K562 (cell line): ENCODE data around the gene COX7B. TPM values are rescaled to one million over a fixed set of nuclear protein-coding genes. Genes with fewer than 3 reads are reported as not detected.
"Not testable (repeated sequence)": the region's sequence is repeated elsewhere in the genome, so short reads cannot be mapped to it uniquely, and the experiment has no call there.

Source experiments
- ATAC-seq: fragments of 200-7000 bp; cut with Tn5 transposase; 3 replicates; pipeline ENCODE4 v1.9.1; 2020; ENCODE audit warnings: moderate library complexity
- BruUV-seq: library from RNA; stranded (reverse); fragments of 400-500 nt; replicated peaks from 2 replicates; lab custom pipeline; 2021; lab: Mats Ljungman, UMichigan
- CTCF ChIA-PET: fragments of 300-600 bp; formaldehyde crosslinking; extraction: SDS; loops from one replicate; lab custom pipeline; 2021; ENCODE audit warnings: low intra/inter-chr PET ratio; lab: Yijun Ruan, JAX
- POLR2A ChIA-PET: fragments of 300-600, 350-650 bp; sonication (Branson Sonifier 250); formaldehyde crosslinking; extraction: SDS; loops from one replicate; lab custom pipeline; 2021; ENCODE audit warnings: antibody characterized with exemption, inconsistent platforms; lab: Yijun Ruan, JAX
- DNase-seq, 4 experiments: peaks; one replicate each; pipeline versions ENCODE4 v3.0.0 to v3.0.0-alpha.2; 2011 to 2018; ENCODE audit warnings: low spot score in 3 of 4, mixed read lengths in 3 of 4; ENCODE audit errors: extremely low read depth in 1 of 4
- FAIRE-seq: peaks from 2 replicates; lab custom pipeline; 2011; peaks lifted over from hg19 to GRCh38; lab: Jason Lieb, UNC
- H2AFZ ChIP-seq: 2 replicates; pipeline ENCODE4 v1.6.0; 2011; ENCODE audit warnings: low read depth, low read length, control low read depth, inconsistent platforms
- H3K27ac ChIP-seq: fragments of 200-600 bp; 3 replicates; pipeline ENCODE4 v1.8.0; 2011; ENCODE audit warnings: low read depth, mild to moderate bottlenecking, control low read depth, inconsistent platforms, low read length, moderate library complexity, mixed read lengths; ENCODE audit errors: extremely low read depth
- H3K27me3 ChIP-seq, 2 experiments: fragments of 300-600 bp in 1 of 2; 2 replicates in 1 of 2; 3 replicates in 1 of 2; pipeline versions ENCODE4 v1.6.0 to v1.8.0; 2011; ENCODE audit warnings: inconsistent platforms in 2 of 2, low read length in 2 of 2, mild to moderate bottlenecking in 1 of 2, mixed read lengths in 1 of 2, moderate library complexity in 1 of 2; ENCODE audit not compliant: control insufficient read depth in 2 of 2, insufficient read depth in 2 of 2
- H3K36me3 ChIP-seq: fragments of 300-600 bp; 3 replicates; pipeline ENCODE4 v1.8.0; 2011; ENCODE audit warnings: mild to moderate bottlenecking, low read length, inconsistent platforms; ENCODE audit not compliant: control insufficient read depth, insufficient read depth
- H3K4me1 ChIP-seq, 2 experiments: fragments of 200-600 bp in 1 of 2; replicated peaks in 1 of 2; 2 replicates in 1 of 2; 3 replicates in 1 of 2; pipeline versions ENCODE4 v1.5.1 to v1.8.0; 2011; ENCODE audit warnings: inconsistent platforms in 2 of 2, low read length in 2 of 2, mild to moderate bottlenecking in 1 of 2, mixed read lengths in 1 of 2, moderate library complexity in 1 of 2; ENCODE audit not compliant: control insufficient read depth in 2 of 2, insufficient read depth in 2 of 2
- H3K4me2 ChIP-seq: 2 replicates; pipeline ENCODE4 v1.6.1; 2011; ENCODE audit warnings: low read length, control low read depth, inconsistent platforms, mixed read lengths; ENCODE audit not compliant: insufficient read depth
- H3K4me3 ChIP-seq: fragments of 200-600 bp; sonication (generic), shearing (Covaris generic); 2 replicates; pipeline ENCODE4 v1.5.1; 2016; ENCODE audit warnings: control low read depth, inconsistent platforms
- H3K79me2 ChIP-seq: fragments of 200-600 bp; 3 replicates; pipeline ENCODE4 v1.8.0; 2011; ENCODE audit warnings: low read length, inconsistent platforms; ENCODE audit not compliant: control insufficient read depth, insufficient read depth
- H3K9ac ChIP-seq, 2 experiments: 2 replicates each; pipeline versions ENCODE4 v1.6.0 to v1.6.1; 2011; ENCODE audit warnings: low read depth in 2 of 2, low read length in 2 of 2, control low read depth in 1 of 2, inconsistent platforms in 1 of 2, mild to moderate bottlenecking in 1 of 2, mixed read lengths in 1 of 2; ENCODE audit not compliant: insufficient read depth in 1 of 2
- H3K9me1 ChIP-seq: one replicate; pipeline ENCODE4 v1.6.0; 2011; ENCODE audit warnings: inconsistent platforms, mild to moderate bottlenecking, low read length, moderate library complexity; ENCODE audit not compliant: control insufficient read depth, insufficient read depth
- H3K9me3 ChIP-seq: replicated peaks from 2 replicates; pipeline ENCODE4 v1.5.1; 2011; ENCODE audit warnings: low read depth, low read length, inconsistent platforms; ENCODE audit not compliant: control insufficient read depth, insufficient read depth
- H4K20me1 ChIP-seq: replicated peaks from 2 replicates; pipeline ENCODE4 v1.6.1; 2011; ENCODE audit warnings: low read length, inconsistent platforms, mixed read lengths; ENCODE audit not compliant: control insufficient read depth, insufficient read depth
- CBFA2T3 ChIP-seq: fragments of 450-650 bp; IDR thresholded peaks from 2 replicates; pipeline ENCODE4 v1.6.1; 2017
- LCOR ChIP-seq: sonication (generic); formaldehyde crosslinking; IDR thresholded peaks from 2 replicates; pipeline ENCODE4 v1.8.0; 2022; ENCODE audit warnings: mild to moderate bottlenecking, missing genetic modification reagents
- MEIS2 ChIP-seq: fragments of 450-650 bp; IDR thresholded peaks from 2 replicates; pipeline ENCODE4 v1.6.1; 2014; ENCODE audit warnings: mild to moderate bottlenecking; ENCODE audit not compliant: partially characterized antibody
- NCOR1 ChIP-seq: fragments of 450-650 bp; IDR thresholded peaks from 2 replicates; pipeline ENCODE4 v1.6.1; 2016; ENCODE audit warnings: mild to moderate bottlenecking, moderate library complexity
- RAD51 ChIP-seq: fragments of 450-650 bp; IDR thresholded peaks from 2 replicates; pipeline ENCODE4 v1.7.1; 2016; ENCODE audit warnings: low read depth, mild to moderate bottlenecking, borderline replicate concordance
- SMARCA4 ChIP-seq: fragments of 450-650 bp; IDR thresholded peaks from 2 replicates; pipeline ENCODE4 v1.6.1; 2016
- SMARCC2 ChIP-seq: fragments of 450-650 bp; IDR thresholded peaks from 2 replicates; pipeline ENCODE4 v1.6.1; 2017; ENCODE audit warnings: antibody characterized with exemption, moderate library complexity, mild to moderate bottlenecking, low read depth
- TCF3 ChIP-seq: sonication (generic); formaldehyde crosslinking; IDR thresholded peaks from 2 replicates; pipeline ENCODE4 v1.4.0; 2020; ENCODE audit warnings: mild to moderate bottlenecking, missing genetic modification reagents
- USF2 ChIP-seq: sonication (generic); formaldehyde crosslinking; IDR thresholded peaks from 2 replicates; pipeline ENCODE4 v1.5.0; 2020; ENCODE audit warnings: missing genetic modification reagents
- ZNF277 ChIP-seq: fragments of 250-450 bp; sonication (Bioruptor Pico); IDR thresholded peaks from 2 replicates; pipeline ENCODE4 v1.8.0; 2022; ENCODE audit warnings: inconsistent platforms, mild to moderate bottlenecking, moderate library complexity, borderline replicate concordance
- ZNF644 ChIP-seq: fragments of 200-800 bp; sonication (Bioruptor generic); IDR thresholded peaks from 2 replicates; pipeline ENCODE4 v1.6.1; 2016; ENCODE audit warnings: low read depth, missing genetic modification characterization, missing compliant biosample characterization
- WGBS: fragments of 100-300 bp; shearing (Covaris generic); methylation state at CpG from one replicate; pipeline ENCODE4 v1.1.6; 2016; ENCODE audit warnings: low coverage, mixed read lengths; ENCODE audit not compliant: insufficient coverage; ENCODE audit errors: missing lambda C conversion rate; 5-methylcytosine and 5-hydroxymethylcytosine counted together
- in situ Hi-C: fragments of 300-500 bp; cut with MboI; formaldehyde crosslinking; loops from 4 replicates; pipeline ENCODE4 v1.15.0; 2018; ENCODE audit warnings: inconsistent platforms, mixed read lengths
- intact Hi-C: fragments of 100-400 bp; cut with micrococcal nuclease; formaldehyde crosslinking; loops from 2 replicates; pipeline ENCODE4 v1.14.2; 2022
- polyA plus RNA-seq, 8 experiments: library from polyadenylated mRNA; depleted of rRNA in 4 of 8; stranded (reverse) in 5 of 8; unstranded in 3 of 8; fragments of >200 nt; fragmentation: Nextera tagmentation in 2 of 8; fragmentation: Illumina TruSeq in 1 of 8; extraction: Ambion mirVana in 2 of 8; extraction: Trizol in 1 of 8; gene quantifications; 2 replicates each; pipeline versions ENCODE4 v1.2.1 to v1.2.3, GENCODE V29; 2011 to 2014; ENCODE audit warnings: inconsistent platforms in 1 of 8, missing spikeins in 1 of 8
- total RNA-seq, 7 experiments: library from RNA; depleted of rRNA in 6 of 7; stranded (reverse); fragments of >200 nt in 6 of 7; fragmentation: Illumina TruSeq in 2 of 7; extraction: Trizol in 2 of 7; gene quantifications; 2 replicates each; pipeline versions ENCODE4 v1.2.1 to v1.2.3, GENCODE V29; 2011 to 2021; ENCODE audit warnings: low replicate concordance in 1 of 7
- TF ChIP-seq, protein P1 (sequence below), 3 experiments: IDR thresholded peaks in 2 of 3; conservative IDR thresholded peaks in 1 of 3; 2 replicates each; pipeline ENCODE4 v1.5.1; 2011 to 2012; ENCODE audit warnings: low read length in 3 of 3, mild to moderate bottlenecking in 3 of 3, control low read depth in 2 of 3, improper control_type of control experiment in 1 of 3, inconsistent platforms in 1 of 3, low read depth in 1 of 3, mixed read lengths in 1 of 3, moderate library complexity in 1 of 3; ENCODE audit not compliant: insufficient read depth in 2 of 3

COX7B gene
- total and polyA plus RNA-seq, 9 of the 15 experiments (the other 6 are each of a cell fraction or from before 2014, with no cell fraction given): 549 to 2,891 (median 1,307) TPM

DNA sequence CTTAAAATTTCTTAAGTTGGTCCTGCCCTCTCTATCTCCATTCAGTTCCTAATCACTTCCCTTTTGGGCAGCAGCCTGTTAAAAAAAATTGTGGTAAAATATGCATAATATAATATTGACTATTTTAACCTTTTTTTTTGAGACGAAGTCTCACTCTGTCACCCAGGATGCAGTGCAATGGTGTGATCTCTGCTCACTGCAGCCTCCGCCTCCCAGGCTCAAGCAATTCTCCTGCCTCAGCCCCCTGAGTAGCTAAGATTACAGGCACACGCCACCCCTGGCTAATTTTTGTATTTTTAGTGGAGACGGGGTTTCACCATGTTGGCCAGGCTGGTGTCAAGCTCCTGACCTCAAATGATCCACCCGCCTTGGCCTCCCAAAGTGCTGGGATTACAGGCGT lies 20.1 kb downstream of the COX7B start:
- H3K9me3 ChIP-seq, CTCF ChIA-PET, H3K9me1 ChIP-seq, BruUV-seq, FAIRE-seq, H3K9ac ChIP-seq, H3K36me3 ChIP-seq, H3K4me3 ChIP-seq, DNase-seq, H2AFZ ChIP-seq, H3K4me1 ChIP-seq, in situ Hi-C loops, H3K4me2 ChIP-seq, H3K27me3 ChIP-seq, H3K27ac ChIP-seq: not testable (repeated sequence)
- 8% methylated on average over 3 of the region's 6 CpGs for WGBS
- intact Hi-C loops: loop anchor here (5.0 kb wide), 1 partner anchor 33 kb away; no protein-coding TSS in a partner anchor
- TF ChIP-seq CBFA2T3: 0 out of 2 replicates have a peak, but pooled peaks have one; percentile 5
- Histone ChIP-seq H4K20me1 (peaks cover 12% of the 10 kb centered on the region; the same call in 1 of the 2 replicates), H3K79me2 (peaks cover 96% of the 10 kb centered on the region)
- ATAC-seq: peak; percentile 59
- POLR2A ChIA-PET: interaction anchor here (1.0 kb wide), 1 partner anchor 16 kb away, joined by 3 read pairs; no protein-coding TSS in a partner anchor

DNA sequence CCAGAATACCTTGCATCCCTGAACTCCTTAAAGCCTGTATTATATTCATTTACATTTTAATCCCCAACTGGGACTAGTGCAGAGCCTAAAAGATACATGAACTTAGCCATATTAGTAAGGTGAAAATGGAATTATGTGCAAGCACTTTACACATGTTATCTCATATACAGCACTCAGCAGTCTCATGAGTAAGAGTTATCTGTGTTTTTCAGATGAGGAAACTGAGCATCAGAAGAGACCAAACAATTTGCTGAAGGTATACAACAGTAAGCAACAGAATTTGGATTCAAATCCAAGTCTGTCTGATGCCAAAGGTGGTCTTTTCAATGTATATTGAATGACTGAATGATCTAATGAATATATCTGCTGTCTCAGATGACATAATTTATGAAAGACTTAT lies 23.5 kb downstream of the COX7B start:
- ChIA-PET CTCF (no interaction called here), POLR2A (interaction anchor here (1.4 kb wide), 1 partner anchor 7 kb away, joined by 4 read pairs; no protein-coding TSS in a partner anchor)
- DNase-seq: peak in 1 of 4 experiments; percentile 41
- TF ChIP-seq USF2 (CRISPR knock-in tag) (no peak), TCF3 (CRISPR knock-in tag) (peak; percentile 77), MEIS2 (peak; percentile 6), NCOR1 (peak; percentile 62), LCOR (CRISPR knock-in tag) (no peak), ZNF644 (tag) (no peak), SMARCC2 (0 out of 2 replicates have a peak, but pooled peaks have one; percentile 18), SMARCA4 (peak; percentile 62), RAD51 (no peak), CBFA2T3 (peak; percentile 87), ZNF277 (CRISPR knock-in tag) (no peak)
- TF ChIP-seq, protein P1, sequence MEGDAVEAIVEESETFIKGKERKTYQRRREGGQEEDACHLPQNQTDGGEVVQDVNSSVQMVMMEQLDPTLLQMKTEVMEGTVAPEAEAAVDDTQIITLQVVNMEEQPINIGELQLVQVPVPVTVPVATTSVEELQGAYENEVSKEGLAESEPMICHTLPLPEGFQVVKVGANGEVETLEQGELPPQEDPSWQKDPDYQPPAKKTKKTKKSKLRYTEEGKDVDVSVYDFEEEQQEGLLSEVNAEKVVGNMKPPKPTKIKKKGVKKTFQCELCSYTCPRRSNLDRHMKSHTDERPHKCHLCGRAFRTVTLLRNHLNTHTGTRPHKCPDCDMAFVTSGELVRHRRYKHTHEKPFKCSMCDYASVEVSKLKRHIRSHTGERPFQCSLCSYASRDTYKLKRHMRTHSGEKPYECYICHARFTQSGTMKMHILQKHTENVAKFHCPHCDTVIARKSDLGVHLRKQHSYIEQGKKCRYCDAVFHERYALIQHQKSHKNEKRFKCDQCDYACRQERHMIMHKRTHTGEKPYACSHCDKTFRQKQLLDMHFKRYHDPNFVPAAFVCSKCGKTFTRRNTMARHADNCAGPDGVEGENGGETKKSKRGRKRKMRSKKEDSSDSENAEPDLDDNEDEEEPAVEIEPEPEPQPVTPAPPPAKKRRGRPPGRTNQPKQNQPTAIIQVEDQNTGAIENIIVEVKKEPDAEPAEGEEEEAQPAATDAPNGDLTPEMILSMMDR (IDR thresholded peaks at IDR 0.05 in 2 of 3, conservative IDR thresholded peaks at IDR 0.05 in 1 of 3; ENCODE audit: insufficient read depth in 2 of 3, low read depth in 1 of 3, low read length in 3 of 3): no peak

More for the DNA sequence above, 23.5 kb downstream of the COX7B start:
- in situ Hi-C loops (no loop called here), intact Hi-C loops (no loop called here)
- Histone ChIP-seq H4K20me1 (no peaks in the 10 kb centered on the region), H3K9me1 (no peaks in the 10 kb centered on the region), H3K27me3 (no peaks in the 10 kb centered on the region), H3K9me3 (no peaks in the 10 kb centered on the region), H2AFZ (no peak overlapping the region), H3K79me2 (peaks cover 91% of the 10 kb centered on the region), H3K4me1 (peaks cover 4 to 9% of the 10 kb centered on the region in 2 experiments; a peak in 3 of 5 replicates), H3K27ac (peak overlapping the region; percentile 56), H3K4me3 (no peak overlapping the region), H3K4me2 (peak overlapping the region; percentile 14; the same call in 1 of the 2 replicates), H3K36me3 (no peaks in the 10 kb centered on the region), H3K9ac (no peak overlapping the region)
- FAIRE-seq: peak; percentile 63
- ATAC-seq: peak; percentile 70
- no TSS peak for BruUV-seq
